Brain microvascular endothelial cell (primary cell): ENCODE data around the gene MYO1G.

Experiments used
- DNase-seq: peaks from one replicate; pipeline ENCODE4 v3.0.0-alpha.2; 2020
- H3K27ac ChIP-seq: fragments of 250-450 bp; sonication (Bioruptor Pico); 2 replicates; pipeline ENCODE4 v1.5.1; 2020; ENCODE audit warnings: mild to moderate bottlenecking, moderate library complexity
- H3K27me3 ChIP-seq: fragments of 250-450 bp; sonication (Bioruptor Pico); replicated peaks from 2 replicates; pipeline ENCODE4 v1.5.1; 2020; ENCODE audit warnings: mild to moderate bottlenecking
- H3K36me3 ChIP-seq: fragments of 250-450 bp; sonication (Bioruptor Pico); replicated peaks from 2 replicates; pipeline ENCODE4 v1.5.1; 2020; ENCODE audit warnings: mild to moderate bottlenecking
- H3K4me3 ChIP-seq: 2 replicates; pipeline ENCODE4 v1.5.1; 2011; ENCODE audit warnings: low read depth, mild to moderate bottlenecking, control low read depth, low read length, moderate library complexity
- CTCF ChIP-seq: IDR thresholded peaks from 2 replicates; pipeline ENCODE4 v1.5.1; 2011; ENCODE audit warnings: low read depth, mild to moderate bottlenecking, moderate library complexity, low read length, control low read depth, inconsistent platforms; ENCODE audit errors: missing control alignments
- in situ Hi-C: cut with HindIII; loops from 2 replicates; pipeline ENCODE4 v1.10.0; 2017; ENCODE audit warnings: low sequenced_read_pairs, low pct_ligation_motif_present

Gene MYO1G

GRCh38 chr7:45001138-45001694 is 22.4 kb upstream of the MYO1G start:
- no peaks in the 10 kb centered on the region for H3K27me3 ChIP-seq
- in situ Hi-C loops: no loop called here
- no peak for TF ChIP-seq CTCF
- H3K36me3 ChIP-seq: no peaks in the 10 kb centered on the region
- H3K4me3 ChIP-seq: peak overlapping the region; percentile 81
- DNase-seq: no peak
- H3K27ac ChIP-seq: no peak overlapping the region

GRCh38 chr7:45000093-45001032 is 21.5 kb upstream of the MYO1G start, which contains the start of gene CCM2:
CCM2 (plus strand) TSS chr7:45000201; CDS start chr7:45000334, 133 bp downstream.
- Histone ChIP-seq H3K4me3 (peak within 1 kb of the TSS; percentile 81), H3K36me3 (no peaks in the 10 kb centered on the region), H3K27ac (peak within 1 kb of the TSS; percentile 74), H3K27me3 (no peaks in the 10 kb centered on the region)
- in situ Hi-C loops: no loop called here
- TF ChIP-seq CTCF: no peak
- no peak for DNase-seq

DNA sequence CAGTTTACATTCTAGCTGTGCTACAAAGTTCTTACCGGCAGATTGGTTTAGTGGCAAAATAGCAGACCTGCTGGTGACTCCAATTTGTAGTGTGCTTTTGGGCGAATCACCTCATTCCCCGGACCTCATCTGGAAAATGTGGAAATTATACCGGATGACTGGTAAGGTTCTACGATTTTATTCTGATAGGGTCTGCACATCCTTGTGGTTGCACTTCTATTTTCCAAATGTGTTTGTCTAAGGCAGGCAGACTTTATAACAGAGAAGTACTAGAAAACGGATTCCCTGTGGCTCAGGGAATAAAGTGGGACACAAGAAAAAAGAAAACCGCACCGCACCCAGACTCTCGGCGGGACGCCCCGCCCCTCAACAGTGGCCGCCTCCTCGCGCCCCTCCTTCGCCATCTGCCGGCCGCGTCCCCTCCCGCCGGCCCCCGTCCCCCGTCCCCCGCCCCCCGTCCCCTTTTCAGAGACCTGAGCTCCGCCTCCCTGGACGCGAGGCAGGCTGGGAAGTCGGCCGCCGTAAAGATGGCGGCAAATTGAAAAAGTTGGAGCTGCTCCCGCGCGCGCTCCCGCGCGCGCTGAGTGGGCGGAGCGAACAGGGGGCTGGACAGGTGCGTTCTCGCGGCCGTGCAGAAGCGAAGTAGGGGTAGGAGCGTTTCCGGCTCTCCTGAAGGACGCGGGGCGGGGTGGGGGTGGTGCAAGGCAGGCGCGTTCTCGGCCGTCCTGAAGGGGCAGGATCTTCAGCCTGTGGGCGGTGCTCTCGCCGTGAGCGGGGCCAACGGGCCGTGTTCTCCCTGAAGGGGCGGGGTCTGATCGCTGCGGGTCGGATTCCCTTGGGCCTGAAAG is 20.7 kb upstream of the MYO1G start:
- TF ChIP-seq CTCF: no peak
- Histone ChIP-seq H3K4me3 (peak overlapping the region; percentile 60), H3K36me3 (no peaks in the 10 kb centered on the region), H3K27ac (peak overlapping the region; percentile 74), H3K27me3 (no peaks in the 10 kb centered on the region)
- DNase-seq: peak; percentile 99
- in situ Hi-C loops: no loop called here

DNA sequence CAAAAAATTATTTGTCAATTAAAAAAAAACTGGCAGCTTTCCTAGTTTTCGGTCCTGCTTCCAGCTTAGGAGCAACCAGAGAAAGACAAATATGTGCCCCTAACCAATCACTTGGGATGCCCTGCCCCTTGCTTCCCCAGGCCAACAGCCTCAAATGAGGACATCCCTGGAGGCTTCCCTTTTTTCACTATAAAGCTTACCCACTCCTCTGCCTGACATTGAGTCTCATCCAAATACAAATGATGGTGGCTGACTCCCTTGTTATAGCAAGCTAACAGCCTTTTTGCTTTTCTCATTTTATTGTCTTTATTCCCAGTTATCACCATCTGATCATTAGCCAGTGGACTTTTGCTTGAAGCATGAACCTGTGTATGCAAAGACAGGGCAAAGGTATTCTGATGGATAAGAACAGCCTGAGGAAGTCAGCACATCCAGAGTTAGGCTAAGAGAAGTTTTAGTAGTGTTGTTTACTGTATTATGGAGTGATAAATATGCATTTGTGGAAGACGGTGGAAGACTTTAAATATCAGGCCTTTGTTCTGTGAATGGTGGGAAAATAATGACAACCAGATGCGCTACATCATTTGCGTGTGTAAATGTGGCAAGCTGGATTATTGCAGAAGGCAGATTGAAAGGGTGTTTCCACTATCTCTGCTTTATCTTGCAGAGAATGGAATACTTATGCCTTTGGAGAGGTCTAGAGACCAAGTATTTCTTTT is 19.5 kb upstream of the MYO1G start:
- no peak overlapping the region for H3K27ac ChIP-seq
- no peak overlapping the region for H3K4me3 ChIP-seq
- no peaks in the 10 kb centered on the region for H3K27me3 ChIP-seq
- no peak for TF ChIP-seq CTCF
- in situ Hi-C loops: no loop called here
- DNase-seq: no peak
- H3K36me3 ChIP-seq: no peaks in the 10 kb centered on the region

DNA sequence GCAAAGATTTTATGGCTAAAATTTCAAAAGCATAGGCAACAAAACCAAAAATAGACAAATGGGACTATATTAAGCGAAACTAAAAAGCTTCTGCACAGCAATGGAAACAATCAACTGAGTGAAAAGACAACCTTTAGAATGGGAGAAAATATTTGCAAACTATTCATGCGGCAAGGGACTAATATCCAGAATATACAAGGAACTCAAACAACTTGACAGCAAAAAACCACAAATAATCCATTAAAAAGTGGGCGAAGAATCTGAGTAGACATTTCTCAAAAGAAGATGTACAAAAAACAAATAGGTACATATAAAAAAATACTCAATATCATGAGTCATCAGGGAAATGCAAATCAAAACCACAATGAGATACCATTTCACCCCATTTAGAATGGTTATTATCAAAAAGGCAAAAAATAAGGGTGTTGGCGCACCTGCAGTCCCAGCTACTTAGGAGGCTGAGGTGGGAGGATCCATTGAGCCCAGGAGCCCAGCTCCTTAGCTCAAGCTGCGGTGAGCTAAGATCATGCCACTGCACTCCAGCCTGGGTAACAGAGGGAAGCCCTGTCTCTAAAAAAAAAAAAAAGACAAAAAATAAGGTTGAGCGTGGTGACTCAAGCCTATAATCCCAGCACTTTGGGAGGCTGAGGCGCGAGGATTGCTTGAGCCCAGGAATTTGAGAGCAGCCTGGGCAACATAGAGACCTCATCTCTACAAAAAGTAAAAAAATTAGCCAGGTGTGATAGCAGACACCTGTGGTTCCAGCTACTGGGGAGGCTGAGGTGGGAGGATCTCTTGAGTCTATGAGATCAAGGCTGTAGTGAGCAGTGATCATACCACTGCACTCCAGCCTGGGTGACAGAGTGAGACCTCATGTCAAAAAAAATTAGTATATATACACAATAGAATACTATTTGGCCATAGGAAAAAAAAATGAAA is 17.0 kb upstream of the MYO1G start:
- DNase-seq: no peak
- no peak for TF ChIP-seq CTCF
- Histone ChIP-seq H3K36me3 (no peaks in the 10 kb centered on the region), H3K4me3 (no peak overlapping the region), H3K27me3 (no peaks in the 10 kb centered on the region), H3K27ac (no peak overlapping the region)
- in situ Hi-C loops: no loop called here
